SK-N-SH (cell line): Measurements from ENCODE around the gene HYAL3. TPM values are rescaled to one million over a fixed set of nuclear protein-coding genes. Genes with fewer than 3 reads are reported as not detected.

ENCODE experiments used
- CTCF ChIA-PET: fragments of 300-600, 350-600 bp; formaldehyde crosslinking; extraction: SDS; loops from one replicate; lab custom pipeline; 2021; lab: Yijun Ruan, JAX
- POLR2A ChIA-PET: fragments of 350-600 bp; sonication (Branson Sonifier 250); formaldehyde crosslinking; extraction: SDS; loops from one replicate; lab custom pipeline; 2020; ENCODE audit warnings: antibody characterized with exemption, inconsistent platforms; lab: Yijun Ruan, JAX
- DNase-seq: peaks from one replicate; pipeline ENCODE4 v3.0.0; 2012
- H2AFZ ChIP-seq: fragments of 200-600 bp; sonication (generic); 2 replicates; pipeline ENCODE4 v1.8.1; 2016; ENCODE audit warnings: antibody characterized with exemption, mild to moderate bottlenecking, low read depth
- H3F3A ChIP-seq: fragments of 200-600 bp; sonication (generic); replicated peaks from 2 replicates; pipeline ENCODE3; 2016; ENCODE audit warnings: antibody characterized with exemption, mild to moderate bottlenecking; ENCODE audit not compliant: insufficient read depth
- H3K27ac ChIP-seq, 2 experiments: fragments of 200-500 bp in 1 of 2; fragments of 200-600 bp in 1 of 2; sonication (Bioruptor generic) in 1 of 2; sonication (generic), shearing (Covaris generic) in 1 of 2; 2 replicates each; pipeline versions ENCODE4 v1.5.1 to v1.6.1; 2014 to 2016; ENCODE audit warnings: low read depth in 2 of 2, inconsistent platforms in 1 of 2, low read length in 1 of 2, mild to moderate bottlenecking in 1 of 2, mixed read lengths in 1 of 2
- H3K27me3 ChIP-seq: fragments of 200-600 bp; sonication (generic), shearing (Covaris generic); 2 replicates; pipeline ENCODE4 v1.6.1; 2016; ENCODE audit warnings: mixed run types; ENCODE audit not compliant: insufficient read depth
- H3K36me3 ChIP-seq, 2 experiments: fragments of 200-500 bp in 1 of 2; fragments of 200-600 bp in 1 of 2; sonication (Bioruptor generic) in 1 of 2; sonication (generic) in 1 of 2; replicated peaks in 1 of 2; 2 replicates each; pipeline versions ENCODE3 to v1.5.1; 2014 to 2016; ENCODE audit warnings: low read length in 1 of 2, mild to moderate bottlenecking in 1 of 2; ENCODE audit not compliant: insufficient read depth in 2 of 2, control insufficient read depth in 1 of 2
- H3K4me1 ChIP-seq, 2 experiments: fragments of 200-500 bp in 1 of 2; fragments of 200-600 bp in 1 of 2; sonication (Bioruptor generic) in 1 of 2; sonication (generic), shearing (Covaris generic) in 1 of 2; 2 replicates each; pipeline versions ENCODE4 v1.5.1 to v1.6.1; 2014 to 2016; ENCODE audit warnings: low read depth in 1 of 2, low read length in 1 of 2, mixed run types in 1 of 2; ENCODE audit not compliant: insufficient read depth in 2 of 2, control insufficient read depth in 1 of 2
- H3K4me2 ChIP-seq: fragments of 200-600 bp; sonication (generic), shearing (Covaris generic); 2 replicates; pipeline ENCODE4 v1.6.1; 2017; ENCODE audit warnings: mixed run types
- H3K4me3 ChIP-seq, 2 experiments: fragments of 200-500 bp in 1 of 2; fragments of 200-600 bp in 1 of 2; sonication (Bioruptor generic) in 1 of 2; sonication (generic), shearing (Covaris generic) in 1 of 2; 2 replicates each; pipeline versions ENCODE4 v1.5.1 to v1.8.1; 2014 to 2016; ENCODE audit warnings: low read depth in 2 of 2, inconsistent platforms in 1 of 2, low read length in 1 of 2, mild to moderate bottlenecking in 1 of 2, mixed read lengths in 1 of 2, moderate library complexity in 1 of 2
- H3K79me2 ChIP-seq: fragments of 200-600 bp; sonication (generic); 2 replicates; pipeline ENCODE4 v1.8.1; 2017; ENCODE audit warnings: mild to moderate bottlenecking; ENCODE audit not compliant: insufficient read depth
- H3K9ac ChIP-seq: fragments of 200-600 bp; sonication (generic); 2 replicates; pipeline ENCODE4 v1.6.1; 2017; ENCODE audit warnings: mixed run types
- H3K9me2 ChIP-seq: fragments of 200-600 bp; sonication (generic); 2 replicates; pipeline ENCODE4 v1.6.1; 2017; ENCODE audit warnings: mixed run types
- H3K9me3 ChIP-seq: fragments of 200-600 bp; sonication (generic); 2 replicates; pipeline ENCODE4 v1.6.1; 2017; ENCODE audit warnings: mixed run types, mild to moderate bottlenecking, moderate library complexity
- H4K20me1 ChIP-seq: fragments of 200-600 bp; sonication (generic); 2 replicates; pipeline ENCODE4 v1.6.1; 2017; ENCODE audit warnings: mild to moderate bottlenecking, mixed run types; ENCODE audit not compliant: insufficient read depth
- CHD2 ChIP-seq: fragments of 150-350 bp; IDR thresholded peaks from 2 replicates; pipeline ENCODE4 v1.6.1; 2018; ENCODE audit warnings: low read length; ENCODE audit not compliant: partially characterized antibody
- ELF1 ChIP-seq: IDR thresholded peaks from 2 replicates; pipeline ENCODE4 v1.4.0; 2012
- FOSL2 ChIP-seq: IDR thresholded peaks from 2 replicates; pipeline ENCODE4 v1.4.0; 2012; ENCODE audit warnings: low read depth, mild to moderate bottlenecking, moderate library complexity, borderline replicate concordance
- FOXM1 ChIP-seq: IDR thresholded peaks from 2 replicates; pipeline ENCODE4 v1.4.0; 2012; ENCODE audit warnings: low read depth, mild to moderate bottlenecking
- IRF3 ChIP-seq: fragments of 150-350 bp; IDR thresholded peaks from 2 replicates; pipeline ENCODE4 v1.6.1; 2016; ENCODE audit warnings: mild to moderate bottlenecking, low read depth, low read length
- JUND ChIP-seq: IDR thresholded peaks from 2 replicates; pipeline ENCODE4 v1.4.0; 2012
- MEF2A ChIP-seq: IDR thresholded peaks from 2 replicates; pipeline ENCODE4 v1.4.0; 2012; ENCODE audit warnings: low read depth, borderline replicate concordance
- MXI1 ChIP-seq: IDR thresholded peaks from 2 replicates; pipeline ENCODE4 v1.6.1; 2012; ENCODE audit warnings: mild to moderate bottlenecking, low read depth, low read length, improper control_type of control experiment
- POLR2AphosphoS5 ChIP-seq: IDR thresholded peaks from 2 replicates; pipeline ENCODE4 v1.6.1; 2012; ENCODE audit warnings: low read depth, low read length
- RCOR1 ChIP-seq: fragments of 150-350 bp; IDR thresholded peaks from 2 replicates; pipeline ENCODE4 v1.6.1; 2017; ENCODE audit warnings: antibody characterized with exemption, low read length
- SIN3A ChIP-seq: IDR thresholded peaks from 2 replicates; pipeline ENCODE4 v1.6.1; 2012; ENCODE audit warnings: low read depth, mild to moderate bottlenecking, low read length, moderate library complexity, borderline replicate concordance
- TEAD4 ChIP-seq: IDR thresholded peaks from 2 replicates; pipeline ENCODE4 v1.4.0; 2012; ENCODE audit warnings: mild to moderate bottlenecking, borderline replicate concordance; ENCODE audit not compliant: insufficient read depth
- YY1 ChIP-seq: IDR thresholded peaks from 2 replicates; pipeline ENCODE4 v1.4.0; 2012; ENCODE audit warnings: low read depth, mild to moderate bottlenecking
- ZBTB33 ChIP-seq: IDR thresholded peaks from 2 replicates; pipeline ENCODE4 v1.4.0; 2012; ENCODE audit warnings: low read depth, borderline replicate concordance
- WGBS: methylation state at CpG from one replicate; pipeline ENCODE4 v1.1.6; 2017; ENCODE audit warnings: low lambda C conversion rate; 5-methylcytosine and 5-hydroxymethylcytosine counted together
- polyA plus RNA-seq, 3 experiments: library from polyadenylated mRNA; depleted of rRNA; stranded (reverse); fragments of >200 nt; gene quantifications; 2 replicates each; pipeline ENCODE4 v1.2.3, GENCODE V29; 2012
- TF ChIP-seq, protein P1 (sequence below): fragments of 200-600 bp; sonication (generic); IDR thresholded peaks from 2 replicates; pipeline ENCODE4 v1.6.1; 2017; ENCODE audit warnings: antibody characterized with exemption, mild to moderate bottlenecking, moderate library complexity
- TF ChIP-seq, protein P2 (sequence below): IDR thresholded peaks from 2 replicates; pipeline ENCODE4 v1.4.0; 2012; ENCODE audit warnings: low read depth

Gene HYAL3
- polyA plus RNA-seq, 1 of the 3 experiments (the other 2 are of a cell fraction) = 7.8 TPM

DNA sequence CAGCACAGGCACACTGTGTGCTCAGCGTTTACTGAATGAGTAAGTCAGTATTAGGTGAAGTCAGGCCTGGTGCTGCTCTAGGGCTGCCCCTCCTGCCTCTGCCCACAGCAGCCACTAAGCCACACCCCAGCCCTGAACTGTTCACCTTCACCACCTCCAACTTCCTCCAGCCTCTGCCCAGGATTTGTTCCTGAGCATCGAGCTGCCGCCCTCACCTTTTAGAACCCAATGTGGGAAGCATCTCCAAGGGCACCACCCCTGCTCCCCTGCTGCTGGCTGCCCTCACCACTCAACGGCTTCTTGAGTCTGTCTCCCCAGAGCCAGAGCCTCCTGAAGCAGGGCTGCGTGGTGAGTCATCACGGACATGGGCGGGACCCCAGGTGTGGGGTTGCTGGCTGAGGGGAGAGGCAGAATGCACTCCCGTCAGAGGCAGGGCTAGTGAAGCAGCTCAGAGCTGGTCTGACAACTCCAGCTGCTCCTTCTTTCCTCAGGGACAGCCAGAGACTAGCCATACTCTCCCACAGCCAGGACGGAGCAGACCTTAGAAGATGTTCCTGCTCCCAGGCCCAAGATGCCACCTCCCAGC is 17.5 kb upstream of the HYAL3 start:
- Histone ChIP-seq H4K20me1 (no peaks in the 10 kb centered on the region), H3K27me3 (no peaks in the 10 kb centered on the region), H3K9me3 (no peaks in the 10 kb centered on the region), H3K9ac (no peak overlapping the region), H3K36me3 (peaks cover 15 to 30% of the 10 kb centered on the region in 2 experiments), H2AFZ (no peak overlapping the region), H3K79me2 (peaks cover 39% of the 10 kb centered on the region), H3K9me2 (no peaks in the 10 kb centered on the region), H3K27ac (no peak overlapping the region), H3K4me2 (0 out of 2 replicates have a peak overlapping the region, but pooled peaks have one; percentile 11), H3K4me1 (peaks cover 0 to 29% of the 10 kb centered on the region in 2 experiments; a peak in 2 of 4 replicates), H3F3A (peaks cover 9% of the 10 kb centered on the region), H3K4me3 (no peak overlapping the region)
- WGBS = 64% methylated on average over 3 of the region's 9 CpGs
- ChIA-PET CTCF (interaction anchor here (1.4 to 5.9 kb wide), 2 partner anchors 10 to 15 kb away, joined by 4 to 45 read pairs; partner anchors contain the start of genes HYAL1, HYAL3 and NAA80), POLR2A (no interaction called here)
- no peak for DNase-seq
- TF ChIP-seq IRF3 = no peak
- no peak for TF ChIP-seq JUND
- TF ChIP-seq, protein P1, sequence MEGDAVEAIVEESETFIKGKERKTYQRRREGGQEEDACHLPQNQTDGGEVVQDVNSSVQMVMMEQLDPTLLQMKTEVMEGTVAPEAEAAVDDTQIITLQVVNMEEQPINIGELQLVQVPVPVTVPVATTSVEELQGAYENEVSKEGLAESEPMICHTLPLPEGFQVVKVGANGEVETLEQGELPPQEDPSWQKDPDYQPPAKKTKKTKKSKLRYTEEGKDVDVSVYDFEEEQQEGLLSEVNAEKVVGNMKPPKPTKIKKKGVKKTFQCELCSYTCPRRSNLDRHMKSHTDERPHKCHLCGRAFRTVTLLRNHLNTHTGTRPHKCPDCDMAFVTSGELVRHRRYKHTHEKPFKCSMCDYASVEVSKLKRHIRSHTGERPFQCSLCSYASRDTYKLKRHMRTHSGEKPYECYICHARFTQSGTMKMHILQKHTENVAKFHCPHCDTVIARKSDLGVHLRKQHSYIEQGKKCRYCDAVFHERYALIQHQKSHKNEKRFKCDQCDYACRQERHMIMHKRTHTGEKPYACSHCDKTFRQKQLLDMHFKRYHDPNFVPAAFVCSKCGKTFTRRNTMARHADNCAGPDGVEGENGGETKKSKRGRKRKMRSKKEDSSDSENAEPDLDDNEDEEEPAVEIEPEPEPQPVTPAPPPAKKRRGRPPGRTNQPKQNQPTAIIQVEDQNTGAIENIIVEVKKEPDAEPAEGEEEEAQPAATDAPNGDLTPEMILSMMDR = no peak
- TF ChIP-seq POLR2AphosphoS5 = no peak
- TF ChIP-seq SIN3A = no peak
- no peak for TF ChIP-seq FOXM1
- TF ChIP-seq MXI1 = no peak
- TF ChIP-seq RCOR1 = no peak
- no peak for TF ChIP-seq ELF1
- TF ChIP-seq FOSL2 = no peak
- TF ChIP-seq, protein P2, sequence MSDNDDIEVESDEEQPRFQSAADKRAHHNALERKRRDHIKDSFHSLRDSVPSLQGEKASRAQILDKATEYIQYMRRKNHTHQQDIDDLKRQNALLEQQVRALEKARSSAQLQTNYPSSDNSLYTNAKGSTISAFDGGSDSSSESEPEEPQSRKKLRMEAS = no peak
- TF ChIP-seq MEF2A = no peak
- no peak for TF ChIP-seq TEAD4
- no peak for TF ChIP-seq YY1
- TF ChIP-seq ZBTB33 = no peak
- TF ChIP-seq CHD2 = no peak
